Measurements from ENCODE around the gene ZNF827.
A peak's percentile ranks its signal among the peaks of the same experiment; 100 is the strongest.

Gene ZNF827

DNA sequence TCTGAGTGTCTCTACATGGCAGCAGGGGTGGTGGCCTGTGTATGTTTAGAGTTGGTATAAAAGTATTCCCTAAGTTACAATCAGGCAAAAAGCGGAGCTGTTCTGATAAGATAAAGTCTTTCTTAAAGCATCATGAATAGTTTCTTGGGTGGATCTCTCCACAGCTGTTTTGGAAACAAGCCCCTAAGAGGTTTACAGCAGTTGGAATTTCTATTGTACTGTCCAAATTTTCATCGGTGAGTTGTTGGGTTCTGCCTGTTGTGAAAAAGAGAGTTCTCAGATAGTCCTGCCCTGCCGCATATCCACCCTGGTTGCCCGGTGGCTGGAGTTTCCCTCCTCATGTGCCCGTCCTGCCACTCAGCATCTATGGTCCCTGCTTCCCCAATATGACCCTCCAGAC is 208.6 kb downstream of the ZNF827 start:
- Mint-ChIP-seq H3K9me3 (no peaks in the 10 kb centered on the region), H3K36me3 (ENCODE audit: low read depth) (no peaks in the 10 kb centered on the region), H3K27me3 (peaks cover 20% of the 10 kb centered on the region), H3K4me1 (peaks cover 23% of the 10 kb centered on the region), H3K4me3 (no peak overlapping the region), H3K27ac (no peak overlapping the region)
- no peak for DNase-seq
- no peak for ATAC-seq

DNA sequence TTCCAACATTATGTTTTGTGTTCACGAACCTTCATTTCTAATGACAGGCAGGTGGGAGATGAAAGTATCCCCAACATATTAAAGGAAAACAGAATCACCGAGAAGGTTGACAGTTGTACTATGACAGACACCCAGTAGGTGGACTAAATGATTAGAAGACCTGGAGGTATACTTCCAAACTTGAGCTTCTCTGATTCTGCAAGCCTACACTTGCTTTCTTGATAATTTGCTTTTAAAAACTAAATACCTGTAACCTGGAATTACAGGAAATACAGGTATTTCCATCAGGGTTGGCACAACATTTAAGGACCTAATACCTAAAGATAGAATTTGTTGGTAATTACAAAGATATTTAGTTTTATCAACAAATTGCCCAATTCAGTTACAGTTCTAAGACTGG is 215.3 kb downstream of the ZNF827 start:
- no peak overlapping the region for H3K27ac Mint-ChIP-seq
- DNase-seq: no peak
- ATAC-seq: no peak
- H3K9me3 Mint-ChIP-seq: no peaks in the 10 kb centered on the region
- peaks cover 13% of the 10 kb centered on the region for H3K27me3 Mint-ChIP-seq
- H3K36me3 Mint-ChIP-seq (ENCODE audit: low read depth): no peaks in the 10 kb centered on the region
- H3K4me3 Mint-ChIP-seq: no peak overlapping the region
- H3K4me1 Mint-ChIP-seq: peaks cover 19% of the 10 kb centered on the region

DNA sequence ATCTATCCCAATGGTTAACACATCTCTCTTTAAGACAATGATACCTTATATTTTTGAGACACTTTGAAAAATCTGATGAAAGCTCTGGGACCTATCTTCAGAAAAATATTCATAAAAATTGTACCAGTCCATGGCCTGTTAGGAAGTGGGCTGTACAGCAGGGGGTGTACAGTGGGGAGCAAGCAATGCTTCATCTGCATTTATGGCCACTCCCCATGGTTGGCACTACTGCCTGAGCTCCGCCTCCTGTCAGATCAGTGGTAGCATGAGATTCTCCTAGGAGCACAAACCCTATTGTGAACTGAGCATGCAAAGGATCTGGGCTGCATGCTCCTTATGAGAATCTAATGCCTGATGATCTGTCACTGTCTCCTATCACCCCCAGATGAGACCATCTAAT is 216.1 kb downstream of the ZNF827 start:
- H3K4me1 Mint-ChIP-seq: peaks cover 19% of the 10 kb centered on the region
- no peaks in the 10 kb centered on the region for H3K9me3 Mint-ChIP-seq
- H3K27ac Mint-ChIP-seq: no peak overlapping the region
- no peaks in the 10 kb centered on the region for H3K36me3 Mint-ChIP-seq (ENCODE audit: low read depth)
- DNase-seq (no peak), ATAC-seq (no peak)
- H3K27me3 Mint-ChIP-seq: peaks cover 13% of the 10 kb centered on the region
- H3K4me3 Mint-ChIP-seq: no peak overlapping the region

DNA sequence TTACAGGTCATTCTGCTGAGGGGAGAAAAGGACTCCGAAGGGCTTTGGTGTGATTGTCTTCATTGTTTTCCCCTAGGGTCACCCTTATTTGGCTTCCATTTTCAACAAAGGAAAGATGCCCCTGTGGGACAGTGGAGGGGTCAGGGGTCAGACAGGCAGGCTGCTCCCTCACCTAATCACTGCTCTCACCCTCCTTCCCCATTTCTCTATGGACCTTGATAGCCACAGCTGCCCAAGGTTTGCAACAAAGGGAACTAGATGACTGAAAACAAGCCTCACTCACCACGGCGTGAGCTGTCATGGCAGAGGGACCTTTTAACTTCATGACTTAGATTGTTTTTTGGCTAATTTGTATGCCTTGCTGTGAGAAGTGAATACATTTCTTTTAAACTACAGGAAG is 218.0 kb downstream of the ZNF827 start:
- Mint-ChIP-seq H3K27ac (peak overlapping the region; percentile 85), H3K27me3 (peaks cover 21% of the 10 kb centered on the region), H3K9me3 (no peaks in the 10 kb centered on the region), H3K4me3 (peak overlapping the region; percentile 49), H3K4me1 (peaks cover 19% of the 10 kb centered on the region), H3K36me3 (ENCODE audit: low read depth) (no peaks in the 10 kb centered on the region)
- DNase-seq (peak; percentile 16), ATAC-seq (peak; percentile 13)

DNA sequence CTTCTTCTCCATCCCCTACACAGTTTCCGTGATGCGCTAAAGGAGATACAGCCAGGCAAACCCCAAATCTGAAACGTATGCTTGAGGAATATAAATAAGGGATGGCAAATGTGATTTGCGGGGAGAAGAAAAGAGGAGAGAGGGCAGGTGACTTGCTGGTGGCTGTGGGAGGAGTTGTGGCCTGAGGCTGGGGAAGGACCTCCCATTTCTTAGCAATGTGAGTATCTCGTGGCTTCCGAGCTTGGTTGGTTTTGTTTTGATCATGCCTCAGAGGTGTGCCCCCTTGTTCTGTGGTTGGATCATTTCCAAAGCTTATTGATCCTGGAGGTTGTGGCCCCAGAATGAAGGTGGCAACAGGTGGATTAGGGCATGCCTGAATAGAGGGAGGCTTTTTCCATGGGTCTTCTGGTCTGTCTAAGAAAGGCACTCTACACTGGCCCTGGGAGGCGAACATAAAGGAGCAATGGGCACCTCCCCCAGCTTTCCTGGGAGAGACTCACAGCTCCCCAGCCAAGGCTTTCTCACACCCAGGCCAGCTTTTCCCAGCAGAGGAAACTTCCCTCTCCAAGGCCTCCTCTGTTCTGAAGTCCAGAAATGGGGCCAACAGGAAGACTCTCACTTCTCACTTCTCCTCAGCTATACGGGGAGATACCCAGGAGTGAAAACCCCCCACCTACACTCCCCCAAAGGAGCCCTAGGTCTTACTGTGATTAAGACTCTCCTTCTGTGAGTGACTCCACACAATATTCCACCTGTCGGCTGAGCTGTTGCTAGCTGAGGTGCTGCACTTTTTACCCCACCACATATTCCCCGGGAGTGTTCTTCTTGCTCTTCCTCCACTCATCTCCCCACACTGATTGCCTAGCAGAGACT is 218.6 kb downstream of the ZNF827 start:
- Mint-ChIP-seq H3K4me3 (peak overlapping the region; percentile 49), H3K27me3 (peaks cover 22% of the 10 kb centered on the region), H3K27ac (peak overlapping the region; percentile 85)

DNA sequence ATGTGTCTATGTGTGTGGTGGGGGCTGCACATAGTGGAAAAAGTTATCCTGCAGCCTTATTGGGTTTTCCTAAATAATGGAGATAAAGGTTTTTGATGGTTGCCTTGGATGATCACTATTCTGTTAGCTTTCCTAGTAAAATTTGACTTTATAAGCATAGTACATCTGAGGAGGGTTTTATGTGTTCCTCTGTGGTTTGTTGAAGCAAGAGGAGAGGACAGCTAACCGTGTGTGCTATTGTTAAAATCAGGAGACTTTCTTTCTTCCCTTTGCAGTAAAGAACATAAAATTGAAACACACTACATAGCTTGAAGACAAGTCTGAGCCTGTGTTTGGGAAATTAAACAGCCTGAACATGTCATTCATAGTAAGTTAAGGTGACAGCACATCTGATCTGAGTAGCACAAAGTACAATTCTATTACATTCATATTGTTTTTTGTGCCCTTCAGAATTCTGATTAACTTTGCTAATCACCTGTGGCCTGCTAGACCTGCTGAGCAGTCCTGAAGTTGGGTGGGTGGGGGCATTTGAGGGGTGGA is 221.9 kb downstream of the ZNF827 start:
- Mint-ChIP-seq H3K4me1 (peaks cover 19% of the 10 kb centered on the region), H3K4me3 (no peak overlapping the region), H3K27me3 (peaks cover 19% of the 10 kb centered on the region), H3K27ac (no peak overlapping the region), H3K36me3 (ENCODE audit: low read depth) (no peaks in the 10 kb centered on the region), H3K9me3 (peaks cover 4% of the 10 kb centered on the region)
- DNase-seq (no peak), ATAC-seq (no peak)

More for the DNA sequence above, 218.6 kb downstream of the ZNF827 start:
- Mint-ChIP-seq H3K4me1 (peaks cover 19% of the 10 kb centered on the region), H3K9me3 (no peaks in the 10 kb centered on the region), H3K36me3 (ENCODE audit: low read depth) (no peaks in the 10 kb centered on the region)
- DNase-seq: peak; percentile 55
- peak; percentile 91 for ATAC-seq

DNA sequence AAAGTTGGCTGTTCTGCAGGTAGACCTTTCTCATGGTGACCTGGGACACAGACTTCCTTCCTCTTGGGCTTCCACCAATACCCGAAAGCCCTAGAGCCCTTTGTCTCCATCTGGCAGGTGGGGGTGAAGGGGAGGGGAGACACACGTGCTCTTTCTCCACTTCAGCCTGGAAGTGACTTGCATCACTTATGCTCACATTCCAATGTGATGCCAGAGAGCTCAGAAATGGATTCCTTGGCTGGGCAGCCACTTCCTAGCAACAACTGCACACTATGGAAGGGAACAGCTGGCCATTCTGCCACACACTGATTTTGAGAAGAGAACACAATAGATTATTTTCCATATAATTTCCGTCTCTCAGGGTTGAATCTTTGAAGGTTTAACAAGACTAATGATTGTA is 222.4 kb downstream of the ZNF827 start:
- no peaks in the 10 kb centered on the region for H3K36me3 Mint-ChIP-seq (ENCODE audit: low read depth)
- peaks cover 8% of the 10 kb centered on the region for H3K9me3 Mint-ChIP-seq
- no peak for ATAC-seq
- DNase-seq: no peak
- H3K27ac Mint-ChIP-seq: no peak overlapping the region
- H3K4me1 Mint-ChIP-seq: peaks cover 17% of the 10 kb centered on the region
- H3K4me3 Mint-ChIP-seq: no peak overlapping the region
- peaks cover 21% of the 10 kb centered on the region for H3K27me3 Mint-ChIP-seq

DNA sequence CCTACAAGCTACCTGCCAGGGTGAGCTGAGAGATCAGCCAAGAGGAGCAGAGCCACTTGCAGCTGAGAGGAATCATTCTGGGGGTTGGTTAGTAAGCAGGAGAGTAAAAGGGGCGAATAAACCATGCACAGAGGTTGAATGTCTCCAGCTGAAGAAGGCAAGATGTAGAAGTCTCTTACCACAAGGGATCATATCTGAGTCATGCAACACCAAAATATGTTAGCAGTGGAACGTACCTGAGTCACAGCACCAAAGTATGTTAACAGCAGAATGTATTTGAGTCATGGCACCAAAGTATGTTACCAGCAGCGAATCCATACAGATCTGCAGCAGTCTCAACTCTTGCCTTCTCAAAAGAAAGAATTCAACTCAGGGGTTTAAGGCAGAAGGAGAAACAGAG is 228.8 kb downstream of the ZNF827 start:
- ATAC-seq: peak; percentile 97

DNA sequence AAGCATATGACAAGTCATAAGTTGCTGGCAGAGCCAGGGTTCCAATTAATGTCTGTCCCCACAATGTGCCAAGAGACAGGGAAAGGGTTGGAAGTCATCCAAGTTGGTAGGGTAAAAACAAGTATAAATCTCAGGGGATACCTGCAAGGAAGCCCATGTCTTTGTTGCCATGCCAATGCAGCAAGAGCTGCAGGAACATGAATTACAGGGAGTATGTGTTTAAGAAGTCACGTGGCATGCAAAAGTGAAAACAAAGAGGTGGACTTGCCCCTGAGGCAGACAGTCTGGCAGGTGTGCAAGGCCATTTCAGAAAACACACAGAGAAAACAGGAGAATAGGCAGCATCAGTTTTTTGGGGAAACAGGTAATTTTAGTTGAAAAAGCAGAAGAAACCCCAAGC is 229.3 kb downstream of the ZNF827 start:
- Mint-ChIP-seq H3K27me3 (peaks cover 2% of the 10 kb centered on the region), H3K4me1 (peaks cover 16% of the 10 kb centered on the region), H3K36me3 (ENCODE audit: low read depth) (peaks cover 1% of the 10 kb centered on the region), H3K9me3 (peaks cover 13% of the 10 kb centered on the region), H3K27ac (no peak overlapping the region), H3K4me3 (no peak overlapping the region)
- ATAC-seq (no peak), DNase-seq (no peak)

More for the DNA sequence above, 228.8 kb downstream of the ZNF827 start:
- peaks cover 13% of the 10 kb centered on the region for H3K9me3 Mint-ChIP-seq
- peak overlapping the region; percentile 3 for H3K27ac Mint-ChIP-seq
- H3K27me3 Mint-ChIP-seq: peaks cover 4% of the 10 kb centered on the region
- no peak overlapping the region for H3K4me3 Mint-ChIP-seq
- H3K4me1 Mint-ChIP-seq: peaks cover 16% of the 10 kb centered on the region
- no peak for DNase-seq
- H3K36me3 Mint-ChIP-seq (ENCODE audit: low read depth): peaks cover 1% of the 10 kb centered on the region
